Neuron (in vitro differentiated cells): ENCODE data around the gene GIMAP2.

Experiments used
- H2AFZ ChIP-seq: one replicate; pipeline ENCODE4 v1.6.1; 2013; ENCODE audit warnings: low read depth, mild to moderate bottlenecking, inconsistent platforms, low read length, moderate library complexity
- H3K27me3 ChIP-seq: one replicate; pipeline ENCODE4 v1.6.1; 2013; ENCODE audit warnings: low read length; ENCODE audit not compliant: insufficient read depth
- H3K36me3 ChIP-seq: one replicate; pipeline ENCODE4 v1.6.1; 2013; ENCODE audit warnings: low read length; ENCODE audit not compliant: insufficient read depth
- H3K4me1 ChIP-seq: one replicate; pipeline ENCODE4 v1.6.1; 2013; ENCODE audit warnings: low read length; ENCODE audit not compliant: insufficient read depth
- H3K4me3 ChIP-seq: 2 replicates; pipeline ENCODE4 v1.5.1; 2013; ENCODE audit warnings: mild to moderate bottlenecking, low read length, moderate library complexity
- H3K9me3 ChIP-seq: one replicate; pipeline ENCODE4 v1.6.1; 2013; ENCODE audit warnings: low read length

Gene GIMAP2

GRCh38 chr7:150695654-150696053 is 10.1 kb downstream of the GIMAP2 start:
- Histone ChIP-seq H3K27me3 (peaks cover 4% of the 10 kb centered on the region), H3K4me1 (no peaks in the 10 kb centered on the region), H3K4me3 (no peak overlapping the region), H3K36me3 (no peaks in the 10 kb centered on the region), H3K9me3 (no peaks in the 10 kb centered on the region), H2AFZ (no peak overlapping the region)

- Histone ChIP-seq H3K9me3 (no peaks in the 10 kb centered on the region), H3K4me3 (no peak overlapping the region), H2AFZ (no peak overlapping the region), H3K27me3 (no peaks in the 10 kb centered on the region), H3K36me3 (no peaks in the 10 kb centered on the region), H3K4me1 (no peaks in the 10 kb centered on the region)
Observed at GRCh38 chr7:150703209-150703608, 17.7 kb downstream of the GIMAP2 start.

- H3K9me3 ChIP-seq, result no peaks in the 10 kb centered on the region
- peaks cover 8% of the 10 kb centered on the region for H3K27me3 ChIP-seq
- no peaks in the 10 kb centered on the region for H3K4me1 ChIP-seq
- H3K36me3 ChIP-seq, result no peaks in the 10 kb centered on the region
- H3K4me3 ChIP-seq, result no peak overlapping the region
- H2AFZ ChIP-seq, result no peak overlapping the region
Observed at GRCh38 chr7:150715293-150715692, 29.8 kb downstream of the GIMAP2 start.

- Histone ChIP-seq H3K4me1 (no peaks in the 10 kb centered on the region), H2AFZ (no peak overlapping the region), H3K9me3 (no peaks in the 10 kb centered on the region), H3K4me3 (no peak overlapping the region), H3K27me3 (peaks cover 8% of the 10 kb centered on the region), H3K36me3 (no peaks in the 10 kb centered on the region)
Observed at GRCh38 chr7:150715738-150716137, 30.2 kb downstream of the GIMAP2 start.

- H3K4me3 ChIP-seq, result no peak within 1 kb of the TSS
- H3K4me1 ChIP-seq, result no peaks in the 10 kb centered on the region
- H3K9me3 ChIP-seq, result no peaks in the 10 kb centered on the region
- no peaks in the 10 kb centered on the region for H3K36me3 ChIP-seq
- H2AFZ ChIP-seq, result no peak within 1 kb of the TSS
- peaks cover 8% of the 10 kb centered on the region for H3K27me3 ChIP-seq
Observed at GRCh38 chr7:150716368-150716767, 30.9 kb downstream of the GIMAP2 start, which contains the start of gene GIMAP1. GIMAP1 (plus strand) TSS chr7:150716613; CDS start chr7:150719048, 2,435 bp downstream.

GRCh38 chr7:150716939-150717338 is 31.4 kb downstream of the GIMAP2 start:
- Histone ChIP-seq H3K9me3 (no peaks in the 10 kb centered on the region), H3K4me3 (no peak overlapping the region), H3K36me3 (no peaks in the 10 kb centered on the region), H2AFZ (no peak overlapping the region), H3K27me3 (peaks cover 8% of the 10 kb centered on the region), H3K4me1 (no peaks in the 10 kb centered on the region)

GRCh38 chr7:150717814-150718420 is 32.4 kb downstream of the GIMAP2 start:
- Histone ChIP-seq H3K9me3 (no peaks in the 10 kb centered on the region), H2AFZ (no peak overlapping the region), H3K27me3 (peaks cover 8% of the 10 kb centered on the region), H3K4me3 (no peak overlapping the region), H3K36me3 (no peaks in the 10 kb centered on the region), H3K4me1 (no peaks in the 10 kb centered on the region)

- Histone ChIP-seq H3K4me1 (no peaks in the 10 kb centered on the region), H3K27me3 (peaks cover 8% of the 10 kb centered on the region), H3K4me3 (no peak overlapping the region), H3K36me3 (no peaks in the 10 kb centered on the region), H2AFZ (no peak overlapping the region), H3K9me3 (no peaks in the 10 kb centered on the region)
Observed at GRCh38 chr7:150719436-150719835, 33.9 kb downstream of the GIMAP2 start.

GRCh38 chr7:150719960-150720891 is 34.7 kb downstream of the GIMAP2 start:
- peaks cover 8% of the 10 kb centered on the region for H3K27me3 ChIP-seq

GRCh38 chr7:150721970-150722373 is 36.5 kb downstream of the GIMAP2 start:
- no peaks in the 10 kb centered on the region for H3K9me3 ChIP-seq
- peaks cover 8% of the 10 kb centered on the region for H3K27me3 ChIP-seq
- no peak overlapping the region for H3K4me3 ChIP-seq
- H2AFZ ChIP-seq, result no peak overlapping the region
- H3K4me1 ChIP-seq, result no peaks in the 10 kb centered on the region
- no peaks in the 10 kb centered on the region for H3K36me3 ChIP-seq

More at GRCh38 chr7:150719960-150720891, 34.7 kb downstream of the GIMAP2 start:
- Histone ChIP-seq H3K4me3 (no peak overlapping the region), H2AFZ (no peak overlapping the region), H3K36me3 (no peaks in the 10 kb centered on the region), H3K9me3 (no peaks in the 10 kb centered on the region), H3K4me1 (no peaks in the 10 kb centered on the region)

- Histone ChIP-seq H3K27me3 (peaks cover 8% of the 10 kb centered on the region), H3K4me1 (no peaks in the 10 kb centered on the region), H3K9me3 (no peaks in the 10 kb centered on the region), H3K36me3 (no peaks in the 10 kb centered on the region), H3K4me3 (no peak overlapping the region), H2AFZ (no peak overlapping the region)
Observed at GRCh38 chr7:150722431-150722931, 37.0 kb downstream of the GIMAP2 start.

GRCh38 chr7:150723467-150723866 is 38.0 kb downstream of the GIMAP2 start:
- no peaks in the 10 kb centered on the region for H3K4me1 ChIP-seq
- H3K9me3 ChIP-seq, result no peaks in the 10 kb centered on the region
- no peak overlapping the region for H2AFZ ChIP-seq
- no peaks in the 10 kb centered on the region for H3K36me3 ChIP-seq
- no peak overlapping the region for H3K4me3 ChIP-seq
- H3K27me3 ChIP-seq, result peaks cover 6% of the 10 kb centered on the region

- no peaks in the 10 kb centered on the region for H3K9me3 ChIP-seq
- H3K4me3 ChIP-seq, result no peak overlapping the region
- H2AFZ ChIP-seq, result no peak overlapping the region
- H3K27me3 ChIP-seq, result no peaks in the 10 kb centered on the region
- no peaks in the 10 kb centered on the region for H3K4me1 ChIP-seq
- no peaks in the 10 kb centered on the region for H3K36me3 ChIP-seq
Observed at GRCh38 chr7:150727381-150727780, 41.9 kb downstream of the GIMAP2 start.
